Natural killer cell treated with Interleukin-12 subunit alpha and Interleukin-12 subunit beta and Interleukin-15 and Interleukin-18, amount 100 ng/mL, for 72 hours (primary cell): ENCODE measurements around the gene CNNM1. TPM values are rescaled to one million over a fixed set of nuclear protein-coding genes. Genes with fewer than 3 reads are reported as not detected.

Source experiments
- ATAC-seq, 2 donors: fragments of 150-1000 bp; cut with Tn5 transposase in 1 of 2; sonication (Bioruptor Pico), chemical (Tn5 transposase) in 1 of 2; 2 replicates each; pipeline ENCODE4 v1.10.0; 2021
- DNase-seq: peaks from one replicate; pipeline ENCODE4 v3.0.0; 2022; ENCODE audit warnings: low spot score
- H3K27ac Mint-ChIP-seq, 2 donors: 1 replicate in 1 of 2; 2 replicates in 1 of 2; pipeline ENCODE4 v1.8.0; 2022; ENCODE audit warnings: mixed read lengths in 2 of 2, mild to moderate bottlenecking in 1 of 2, moderate library complexity in 1 of 2
- H3K27me3 Mint-ChIP-seq, 2 donors: 1 replicate in 1 of 2; 2 replicates in 1 of 2; pipeline ENCODE4 v1.8.0; 2022; ENCODE audit warnings: mixed read lengths in 2 of 2
- H3K36me3 Mint-ChIP-seq: one replicate; pipeline ENCODE4 v1.8.0; 2022; ENCODE audit warnings: mixed read lengths
- H3K4me1 Mint-ChIP-seq, 2 donors: 1 replicate in 1 of 2; 2 replicates in 1 of 2; pipeline ENCODE4 v1.8.0; 2022; ENCODE audit warnings: low read depth in 2 of 2, mixed read lengths in 2 of 2, mild to moderate bottlenecking in 1 of 2
- H3K4me3 Mint-ChIP-seq: one replicate; pipeline ENCODE4 v1.8.0; 2022; ENCODE audit warnings: mixed read lengths
- H3K9me3 Mint-ChIP-seq: 2 replicates; pipeline ENCODE4 v1.8.0; 2022; ENCODE audit warnings: mixed read lengths
- total RNA-seq, 2 donors: library from RNA; stranded (reverse); gene quantifications; one replicate each; pipeline ENCODE4 v1.2.3, GENCODE V29; 2022

The CNNM1 gene
- not detected for total RNA-seq

DNA sequence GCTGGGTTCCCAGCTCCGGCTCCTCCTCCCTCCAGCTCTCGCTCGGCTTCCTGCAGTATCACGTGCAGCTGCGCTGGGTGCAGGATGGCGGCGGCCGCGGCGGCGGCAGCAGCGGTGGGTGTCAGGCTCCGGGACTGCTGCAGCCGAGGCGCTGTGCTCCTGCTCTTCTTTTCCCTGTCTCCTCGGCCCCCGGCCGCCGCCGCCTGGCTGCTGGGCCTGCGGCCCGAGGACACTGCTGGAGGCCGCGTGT lies at the start of gene CNNM1:
Gene CNNM1 (plus strand): TSS at position 53 of the 250 bp plus-strand sequence. CDS start 32 bp downstream, at position 85.
- H3K36me3 Mint-ChIP-seq = peaks cover 6% of the 10 kb centered on the region
- H3K4me3 Mint-ChIP-seq = peak within 1 kb of the TSS; percentile 39
- DNase-seq (no peak), ATAC-seq (no peak)
- peaks cover 0 to 4% of the 10 kb centered on the region in 2 donors for H3K4me1 Mint-ChIP-seq
- H3K9me3 Mint-ChIP-seq = no peaks in the 10 kb centered on the region
- H3K27ac Mint-ChIP-seq = no peak within 1 kb of the TSS
- H3K27me3 Mint-ChIP-seq = peaks cover 31 to 32% of the 10 kb centered on the region in 2 donors

DNA sequence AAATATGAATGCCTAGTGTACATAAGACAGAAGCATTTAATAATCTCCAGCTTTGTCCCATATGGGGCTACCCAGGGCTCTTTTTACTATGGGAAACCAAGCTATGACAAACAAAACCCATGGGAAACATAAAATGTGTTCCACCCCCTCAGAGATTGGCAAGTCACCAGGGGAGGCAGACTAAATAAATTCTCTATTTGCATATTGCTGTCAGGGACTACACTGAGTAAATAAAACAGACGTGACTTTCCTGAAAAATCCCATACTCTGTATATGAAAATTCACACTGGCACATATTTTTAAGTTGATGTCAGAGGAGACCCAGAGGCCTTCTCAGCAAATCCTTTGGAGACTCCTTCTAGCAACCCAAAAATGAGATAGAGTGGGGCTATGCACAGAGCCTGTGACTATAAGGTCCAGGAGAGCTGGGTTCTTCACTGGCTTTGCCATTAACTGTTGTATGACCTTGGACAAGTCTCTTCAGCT lies 49.5 kb upstream of the CNNM1 start:
- Mint-ChIP-seq H3K4me3 (no peak overlapping the region), H3K9me3 (no peaks in the 10 kb centered on the region), H3K27ac (no peak overlapping the region), H3K27me3 (peaks cover 9 to 45% of the 10 kb centered on the region in 2 donors), H3K36me3 (peaks cover 5% of the 10 kb centered on the region), H3K4me1 (no peaks in the 10 kb centered on the region)
- DNase-seq (no peak), ATAC-seq (no peak)

DNA sequence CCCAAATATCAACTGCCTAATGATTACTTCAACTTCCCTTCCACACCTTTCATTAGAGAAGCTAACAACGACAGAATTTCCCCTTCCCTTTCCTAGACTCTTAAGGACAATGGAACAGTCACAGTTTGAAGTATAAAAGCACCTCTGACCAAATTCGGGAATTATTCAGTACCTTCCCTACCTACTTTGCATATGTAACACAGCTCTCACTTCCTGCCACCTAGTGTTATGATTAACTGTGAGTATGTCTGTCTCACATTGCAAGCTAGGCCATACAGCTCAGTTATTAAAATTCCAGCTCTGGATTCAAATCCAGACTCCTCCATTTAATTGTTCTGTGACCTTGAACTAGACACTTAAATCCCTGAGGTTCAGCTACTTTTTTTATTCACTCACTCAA lies 48.7 kb upstream of the CNNM1 start:
- no peaks in the 10 kb centered on the region for H3K4me1 Mint-ChIP-seq
- no peaks in the 10 kb centered on the region for H3K9me3 Mint-ChIP-seq
- no peak for DNase-seq
- ATAC-seq = no peak
- peaks cover 8 to 42% of the 10 kb centered on the region in 2 donors for H3K27me3 Mint-ChIP-seq
- peaks cover 5% of the 10 kb centered on the region for H3K36me3 Mint-ChIP-seq
- H3K27ac Mint-ChIP-seq = no peak overlapping the region
- H3K4me3 Mint-ChIP-seq = no peak overlapping the region

DNA sequence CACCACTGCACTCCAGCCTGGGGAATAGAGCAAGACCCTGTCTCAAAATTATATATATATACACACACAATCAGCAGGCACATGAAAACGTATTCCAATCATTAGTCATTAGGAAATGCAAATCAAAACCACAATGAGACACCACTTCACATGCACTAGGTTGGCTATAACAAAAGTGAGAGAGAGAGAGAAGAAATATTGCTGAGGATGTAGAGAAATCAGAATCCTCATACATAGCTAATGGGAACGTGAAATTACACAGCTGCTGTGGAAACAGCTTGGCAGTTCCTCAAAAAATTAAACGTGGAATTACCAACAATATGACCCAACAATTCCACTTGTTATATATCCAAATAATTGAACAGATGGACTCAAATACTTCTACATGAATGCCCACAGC lies 43.3 kb upstream of the CNNM1 start:
- ATAC-seq = no peak
- Mint-ChIP-seq H3K27ac (no peak overlapping the region), H3K4me3 (no peak overlapping the region), H3K36me3 (peaks cover 5% of the 10 kb centered on the region), H3K4me1 (no peaks in the 10 kb centered on the region), H3K27me3 (peaks cover 12 to 38% of the 10 kb centered on the region in 2 donors), H3K9me3 (peaks cover 3% of the 10 kb centered on the region)
- no peak for DNase-seq

DNA sequence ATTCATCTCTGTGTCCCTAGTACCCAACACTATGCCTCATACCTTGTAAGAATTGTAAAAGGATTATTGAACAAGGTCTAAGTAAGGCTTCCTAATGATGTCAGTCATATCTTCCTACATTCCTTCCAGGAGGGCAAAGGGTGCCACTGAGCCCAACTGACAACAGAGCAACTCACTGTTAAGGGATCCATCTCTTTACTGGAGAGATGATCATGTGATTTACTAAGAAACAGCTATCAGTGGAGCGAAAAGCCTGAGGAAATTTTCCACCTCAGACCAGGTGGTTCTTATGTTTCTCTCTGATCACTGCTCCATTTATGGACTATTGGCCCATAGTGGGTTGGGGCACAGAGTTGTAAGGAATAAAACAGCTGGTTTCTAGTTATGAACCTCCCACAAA lies 38.9 kb upstream of the CNNM1 start:
- ATAC-seq = no peak

DNA sequence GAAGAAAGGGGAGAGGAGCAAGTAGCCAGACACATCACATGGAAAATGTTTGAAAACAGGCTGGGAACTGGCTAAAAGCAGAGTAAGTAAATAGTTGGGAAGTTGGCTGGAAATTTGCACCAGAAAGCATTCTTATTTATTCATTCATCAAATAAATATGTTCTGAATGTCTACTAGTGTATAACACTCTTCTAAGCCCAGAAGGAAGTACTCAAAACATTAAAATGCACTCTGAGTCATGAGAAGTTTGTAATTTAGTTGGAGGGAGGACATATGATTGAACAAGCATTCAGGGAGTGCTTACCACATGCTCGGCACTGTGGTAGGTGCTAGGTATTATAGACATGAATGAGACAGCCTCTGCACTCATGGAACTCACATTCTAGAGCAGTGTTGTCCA lies 37.0 kb upstream of the CNNM1 start:
- no peaks in the 10 kb centered on the region for H3K36me3 Mint-ChIP-seq
- H3K27me3 Mint-ChIP-seq = peaks cover 10 to 16% of the 10 kb centered on the region in 2 donors
- peaks cover under 1% of the 10 kb centered on the region for H3K9me3 Mint-ChIP-seq
- ATAC-seq = no peak
- H3K27ac Mint-ChIP-seq = no peak overlapping the region
- no peak for DNase-seq
- no peaks in the 10 kb centered on the region for H3K4me1 Mint-ChIP-seq
- H3K4me3 Mint-ChIP-seq = no peak overlapping the region

More for the DNA sequence above, 38.9 kb upstream of the CNNM1 start:
- no peak overlapping the region for H3K27ac Mint-ChIP-seq
- H3K9me3 Mint-ChIP-seq = peaks cover 3% of the 10 kb centered on the region
- no peaks in the 10 kb centered on the region for H3K4me1 Mint-ChIP-seq
- no peak for DNase-seq
- no peaks in the 10 kb centered on the region for H3K36me3 Mint-ChIP-seq
- H3K4me3 Mint-ChIP-seq = no peak overlapping the region
- H3K27me3 Mint-ChIP-seq = peaks cover 12 to 31% of the 10 kb centered on the region in 2 donors

DNA sequence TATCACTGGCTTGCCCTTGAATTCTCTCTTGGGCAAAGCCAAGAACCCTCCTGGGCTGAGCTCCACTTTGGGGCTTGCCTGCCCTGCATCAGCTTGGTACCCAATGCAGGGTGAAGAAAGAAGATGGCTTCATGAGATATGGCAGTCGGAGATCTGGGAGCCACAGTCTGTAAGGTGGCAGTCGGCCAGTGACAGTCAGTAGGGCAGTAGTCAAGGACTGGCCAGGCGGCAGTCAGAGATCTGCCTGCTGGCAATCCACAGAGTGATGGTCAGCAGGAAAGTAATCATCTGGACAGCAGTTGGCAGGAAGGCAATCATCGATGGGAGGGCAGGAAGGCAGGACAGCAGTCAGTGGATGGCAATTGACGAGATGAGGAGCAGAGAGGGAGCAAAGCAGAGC lies 32.6 kb upstream of the CNNM1 start:
- DNase-seq (no peak), ATAC-seq (peak in 1 of 2 donors; percentile 36)
- Mint-ChIP-seq H3K4me3 (no peak overlapping the region), H3K27ac (no peak overlapping the region), H3K4me1 (no peaks in the 10 kb centered on the region), H3K9me3 (no peaks in the 10 kb centered on the region), H3K36me3 (no peaks in the 10 kb centered on the region), H3K27me3 (peaks cover 4% of the 10 kb centered on the region in 2 donors)

DNA sequence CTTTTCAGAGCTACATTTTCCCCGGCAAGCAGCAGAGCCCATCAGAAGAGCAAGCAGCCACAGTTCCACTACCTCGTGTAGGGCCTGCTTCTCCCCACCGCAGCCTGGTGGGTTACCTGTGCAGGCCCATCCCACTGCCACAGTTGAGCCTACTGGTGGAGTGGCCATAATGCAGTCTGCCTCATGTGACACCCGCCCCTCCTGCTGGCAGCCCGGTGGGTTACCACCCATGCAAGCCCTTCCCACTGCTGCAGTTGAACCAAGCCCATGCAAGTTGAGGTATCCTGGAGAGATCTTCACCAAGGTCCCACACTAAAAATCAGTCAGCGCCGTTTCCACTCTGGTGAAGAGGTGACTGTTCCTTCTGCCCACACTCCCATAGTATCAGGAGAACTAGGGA lies 32.1 kb upstream of the CNNM1 start:
- DNase-seq (no peak), ATAC-seq (peak; percentile 49)
- H3K27ac Mint-ChIP-seq = no peak overlapping the region
- H3K4me3 Mint-ChIP-seq = no peak overlapping the region
- no peaks in the 10 kb centered on the region for H3K9me3 Mint-ChIP-seq
- no peaks in the 10 kb centered on the region for H3K4me1 Mint-ChIP-seq
- H3K27me3 Mint-ChIP-seq = peaks cover 4% of the 10 kb centered on the region in 2 donors
- H3K36me3 Mint-ChIP-seq = no peaks in the 10 kb centered on the region

DNA sequence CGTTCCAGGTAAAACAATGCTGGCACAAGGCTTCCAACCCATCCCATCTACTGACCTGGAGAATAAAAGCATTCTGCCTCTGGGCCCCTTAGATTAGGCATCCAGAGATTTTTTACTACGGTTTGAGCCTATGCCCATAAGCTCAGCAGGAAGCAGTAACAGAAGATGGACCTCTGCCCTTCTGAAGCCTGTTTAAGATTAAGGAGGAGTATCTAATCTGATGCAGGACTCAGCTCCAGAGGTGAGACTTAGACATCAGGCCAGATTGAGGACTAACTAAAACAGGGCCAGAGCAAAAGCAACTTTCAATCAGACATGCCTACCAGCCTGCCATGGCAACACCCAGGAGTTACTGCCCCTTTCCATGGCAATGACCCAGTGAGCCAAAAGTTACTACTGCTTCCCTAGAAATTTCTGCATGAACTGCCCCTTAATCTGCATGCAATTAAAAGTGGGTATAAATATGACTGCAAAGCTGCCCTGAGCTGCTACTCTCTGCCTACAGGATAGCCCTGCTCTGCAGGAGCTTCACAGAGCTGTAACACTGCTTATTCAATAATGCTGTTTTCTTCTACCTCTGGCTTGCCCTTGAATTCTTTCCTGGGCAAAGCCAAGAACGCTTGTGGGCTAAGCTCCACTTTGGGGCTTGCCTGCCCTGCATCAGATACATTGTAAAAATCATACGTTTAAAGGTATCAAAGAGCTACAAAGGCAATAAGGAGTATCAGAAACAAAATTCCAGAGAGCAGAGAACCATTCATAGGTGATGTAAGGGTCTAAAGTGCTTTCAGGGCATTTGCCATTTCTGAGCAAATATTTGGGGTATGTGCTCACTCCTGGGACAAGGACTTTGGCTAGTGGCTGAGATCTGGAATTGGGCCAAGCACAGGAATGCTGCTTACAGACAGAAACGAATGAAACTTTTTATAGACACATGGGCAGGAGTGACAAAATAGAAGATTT lies 25.0 kb upstream of the CNNM1 start:
- no peaks in the 10 kb centered on the region for H3K4me1 Mint-ChIP-seq
- no peak overlapping the region for H3K27ac Mint-ChIP-seq
- no peak overlapping the region for H3K4me3 Mint-ChIP-seq
- peaks cover 4 to 37% of the 10 kb centered on the region in 2 donors for H3K27me3 Mint-ChIP-seq
- DNase-seq (no peak), ATAC-seq (no peak)
- H3K36me3 Mint-ChIP-seq = peaks cover 4% of the 10 kb centered on the region
- H3K9me3 Mint-ChIP-seq = no peaks in the 10 kb centered on the region

DNA sequence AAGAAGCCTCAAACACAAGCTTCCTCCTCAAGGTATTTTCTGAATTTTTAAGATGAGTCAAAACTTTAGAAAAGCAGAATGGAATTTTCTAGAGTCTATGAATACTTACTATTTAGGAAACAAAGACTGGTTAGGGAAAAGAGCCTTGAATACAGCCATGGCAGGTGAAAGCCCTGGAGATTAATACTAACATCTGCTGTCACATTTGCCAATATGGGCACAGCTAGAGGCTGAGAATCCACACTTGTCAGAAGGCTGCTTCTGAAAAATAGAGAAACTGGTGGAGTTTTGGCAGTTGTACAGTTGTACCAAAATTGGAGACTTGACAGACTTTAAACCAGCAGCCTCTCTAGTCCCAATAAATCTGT lies 24.3 kb upstream of the CNNM1 start:
- no peak for ATAC-seq
- peaks cover 0 to 34% of the 10 kb centered on the region in 2 donors for H3K27me3 Mint-ChIP-seq

DNA sequence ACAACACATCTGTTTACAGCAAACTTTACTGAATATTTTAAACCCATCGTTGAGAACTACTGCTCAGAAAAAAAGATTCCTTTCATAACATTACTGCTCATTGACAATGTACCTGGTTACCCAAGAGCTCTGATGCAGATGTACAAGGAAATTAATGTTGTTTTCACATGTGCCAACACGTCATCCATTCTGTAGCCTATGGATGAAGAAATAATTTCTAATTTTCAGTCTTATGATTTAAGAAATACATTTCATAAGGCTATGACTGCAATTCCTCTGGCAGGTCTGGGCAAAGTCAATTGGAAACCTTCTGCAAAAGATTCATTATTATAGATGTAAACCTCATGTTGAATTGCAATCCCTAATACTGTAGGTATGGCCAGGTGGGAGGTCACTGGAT lies 16.7 kb upstream of the CNNM1 start:
- no peak for DNase-seq

More for the DNA sequence above, 24.3 kb upstream of the CNNM1 start:
- no peak for DNase-seq
- Mint-ChIP-seq H3K36me3 (peaks cover 4% of the 10 kb centered on the region), H3K4me1 (no peaks in the 10 kb centered on the region), H3K4me3 (no peak overlapping the region), H3K27ac (no peak overlapping the region), H3K9me3 (peaks cover 1% of the 10 kb centered on the region)

DNA sequence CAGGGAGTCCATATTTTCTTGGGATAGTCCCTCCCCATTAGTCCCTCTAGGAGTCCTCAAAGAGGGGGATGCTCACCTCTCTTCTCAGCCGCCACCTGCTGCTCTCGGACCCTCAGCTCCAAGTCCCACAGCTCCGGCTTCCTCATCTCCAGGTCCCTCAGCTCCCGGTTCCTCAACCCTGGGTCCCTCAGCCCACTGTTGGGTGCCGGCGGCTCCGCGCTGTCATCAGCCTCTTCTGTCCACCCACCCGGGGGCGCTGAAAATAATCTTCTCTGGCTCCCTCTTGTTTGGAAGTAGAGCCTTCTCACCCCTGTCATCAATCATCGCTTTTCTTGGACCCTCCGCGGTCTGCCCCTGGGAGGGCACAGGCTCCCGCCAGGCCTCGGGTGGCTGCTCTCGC lies 13.3 kb upstream of the CNNM1 start:
- H3K27ac Mint-ChIP-seq = no peak overlapping the region
- DNase-seq (no peak), ATAC-seq (no peak)
- H3K27me3 Mint-ChIP-seq = peaks cover 11 to 12% of the 10 kb centered on the region in 2 donors
- H3K4me1 Mint-ChIP-seq = no peaks in the 10 kb centered on the region
- no peaks in the 10 kb centered on the region for H3K36me3 Mint-ChIP-seq
- no peak overlapping the region for H3K4me3 Mint-ChIP-seq
- no peaks in the 10 kb centered on the region for H3K9me3 Mint-ChIP-seq

More for the DNA sequence above, 16.7 kb upstream of the CNNM1 start:
- H3K9me3 Mint-ChIP-seq = peaks cover 4% of the 10 kb centered on the region
- H3K27ac Mint-ChIP-seq = no peak overlapping the region
- no peaks in the 10 kb centered on the region for H3K4me1 Mint-ChIP-seq
- H3K27me3 Mint-ChIP-seq = peaks cover 2 to 8% of the 10 kb centered on the region in 2 donors
- no peak for ATAC-seq
- peaks cover 4% of the 10 kb centered on the region for H3K36me3 Mint-ChIP-seq
- no peak overlapping the region for H3K4me3 Mint-ChIP-seq

DNA sequence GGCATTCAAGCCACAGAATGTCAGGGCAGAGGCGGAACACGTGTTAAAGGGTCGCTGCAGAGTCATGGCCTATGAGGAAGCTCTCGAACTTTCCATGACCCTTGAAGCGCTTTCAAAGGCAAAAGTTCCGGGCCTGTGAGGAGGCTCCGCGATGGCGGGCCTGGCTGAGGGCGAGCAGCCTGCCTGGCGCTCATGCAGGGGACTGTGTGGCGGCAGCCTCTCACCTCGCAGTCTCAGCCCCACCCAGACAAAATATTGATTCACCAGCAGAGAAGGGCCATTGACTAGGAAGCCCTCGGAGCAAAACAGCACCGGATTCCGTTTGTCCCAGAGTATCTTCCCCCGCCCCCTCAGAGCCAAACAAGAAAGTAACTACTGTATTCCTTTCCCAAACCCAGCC lies 12.8 kb upstream of the CNNM1 start:
- H3K4me3 Mint-ChIP-seq = no peak overlapping the region
- ATAC-seq (no peak), DNase-seq (no peak)
- H3K27me3 Mint-ChIP-seq = peaks cover 11 to 12% of the 10 kb centered on the region in 2 donors
- H3K4me1 Mint-ChIP-seq = no peaks in the 10 kb centered on the region
- no peak overlapping the region for H3K27ac Mint-ChIP-seq
- H3K9me3 Mint-ChIP-seq = no peaks in the 10 kb centered on the region
- H3K36me3 Mint-ChIP-seq = no peaks in the 10 kb centered on the region

DNA sequence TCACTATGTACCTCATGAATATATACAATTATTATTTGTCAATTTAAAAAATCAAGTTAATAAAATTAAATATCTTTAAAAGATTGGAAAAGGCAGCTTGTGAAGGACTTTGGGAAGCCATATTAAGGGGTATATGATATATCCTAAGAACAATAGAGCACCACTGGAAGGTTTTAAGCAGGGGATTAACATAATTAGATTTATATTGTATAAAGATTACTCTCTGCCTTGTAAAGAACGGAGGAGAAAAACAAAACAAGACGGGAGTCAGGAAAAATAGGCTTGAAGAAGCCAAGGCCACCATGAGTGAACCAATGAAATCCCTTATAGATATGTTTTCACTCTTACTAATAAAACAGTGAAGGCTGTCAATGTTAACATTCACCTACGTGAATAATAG lies 11.1 kb upstream of the CNNM1 start:
- no peaks in the 10 kb centered on the region for H3K9me3 Mint-ChIP-seq
- no peak overlapping the region for H3K4me3 Mint-ChIP-seq
- no peak for ATAC-seq
- no peak for DNase-seq
- no peaks in the 10 kb centered on the region for H3K4me1 Mint-ChIP-seq
- H3K27me3 Mint-ChIP-seq = peaks cover 17 to 22% of the 10 kb centered on the region in 2 donors
- no peaks in the 10 kb centered on the region for H3K36me3 Mint-ChIP-seq
- H3K27ac Mint-ChIP-seq = no peak overlapping the region
